Limb (tissue), 2 donors: ENCODE data around the gene CAMTA1.

Experiments
- DNase-seq, 2 donors: peaks; one replicate each; pipeline ENCODE4 v3.0.0-alpha.2; 2016; ENCODE audit errors: extremely low spot score in 2 of 2

Gene CAMTA1

GRCh38 chr1:7068552-7068951 lies 283.3 kb downstream of the CAMTA1 start:
- DNase-seq: no peak

GRCh38 chr1:7069931-7070330 lies 284.7 kb downstream of the CAMTA1 start:
- peak in 1 of 2 donors; percentile 43 for DNase-seq

- peak; percentile 73 to 80 for DNase-seq
Observed at GRCh38 chr1:7070389-7071029, 285.3 kb downstream of the CAMTA1 start.

GRCh38 chr1:7076117-7076516 lies 290.9 kb downstream of the CAMTA1 start:
- no peak for DNase-seq

GRCh38 chr1:7076572-7076971 lies 291.3 kb downstream of the CAMTA1 start:
- no peak for DNase-seq

- no peak for DNase-seq
Observed at GRCh38 chr1:7077136-7077535, 291.9 kb downstream of the CAMTA1 start.

- DNase-seq: no peak
Observed at GRCh38 chr1:7077970-7078369, 292.7 kb downstream of the CAMTA1 start.

GRCh38 chr1:7079637-7080036 lies 294.4 kb downstream of the CAMTA1 start:
- DNase-seq: no peak

- DNase-seq: no peak
Observed at GRCh38 chr1:7084232-7084894, 299.1 kb downstream of the CAMTA1 start.

- DNase-seq: no peak
Observed at GRCh38 chr1:7085521-7085920, 300.3 kb downstream of the CAMTA1 start.

GRCh38 chr1:7086106-7086505 lies 300.9 kb downstream of the CAMTA1 start:
- no peak for DNase-seq

GRCh38 chr1:7087888-7088287 lies 302.6 kb downstream of the CAMTA1 start:
- DNase-seq: no peak

- no peak for DNase-seq
Observed at GRCh38 chr1:7089497-7089896, 304.2 kb downstream of the CAMTA1 start.

- DNase-seq: no peak
Observed at GRCh38 chr1:7093297-7093696, 308.0 kb downstream of the CAMTA1 start.

GRCh38 chr1:7094086-7094485 lies 308.8 kb downstream of the CAMTA1 start:
- DNase-seq: no peak

GRCh38 chr1:7094509-7094908 lies 309.3 kb downstream of the CAMTA1 start:
- DNase-seq: no peak

GRCh38 chr1:7095343-7095964 lies 310.2 kb downstream of the CAMTA1 start:
- DNase-seq: no peak

- DNase-seq: no peak
Observed at GRCh38 chr1:7097938-7098592, 312.8 kb downstream of the CAMTA1 start.

- DNase-seq: no peak
Observed at GRCh38 chr1:7098641-7099040, 313.4 kb downstream of the CAMTA1 start.

- DNase-seq: no peak
Observed at GRCh38 chr1:7100479-7100878, 315.2 kb downstream of the CAMTA1 start.

GRCh38 chr1:7101187-7101586 lies 315.9 kb downstream of the CAMTA1 start:
- DNase-seq: no peak

- DNase-seq: no peak
Observed at GRCh38 chr1:7103361-7103782, 318.1 kb downstream of the CAMTA1 start.
